Measurements from ENCODE around the gene ITPR1. TPM values are rescaled to one million over a fixed set of nuclear protein-coding genes. Genes with fewer than 3 reads are reported as not detected.

The ITPR1 gene
- total RNA-seq, 1 donor from 2014 or later: 6.7 TPM

GRCh38 chr3:4514916-4515315 lies 21.8 kb downstream of the ITPR1 start:
- no peaks in the 10 kb centered on the region for H3K36me3 Mint-ChIP-seq (ENCODE audit: low read depth, unreplicated experiment)
- H3K27ac ChIP-seq (ENCODE audit: low read depth, low read length): no peak overlapping the region
- H3K9ac ChIP-seq (ENCODE audit: low read length): no peak overlapping the region
- peaks cover 3% of the 10 kb centered on the region for H3K27me3 Mint-ChIP-seq (ENCODE audit: low read depth, unreplicated experiment)
- DNase-seq (ENCODE audit: low read depth): no peak
- no peak for FAIRE-seq
- H4K20me1 ChIP-seq (ENCODE audit: insufficient read depth, low read length): no peaks in the 10 kb centered on the region
- no peak overlapping the region for H3K27ac Mint-ChIP-seq (ENCODE audit: unreplicated experiment)
- H3K4me3 ChIP-seq (ENCODE audit: insufficient read depth, low read depth, low read length): no peak overlapping the region
- H3K9me3 ChIP-seq (ENCODE audit: insufficient read depth, low read depth, low read length): no peaks in the 10 kb centered on the region
- no peaks in the 10 kb centered on the region for H3K79me2 ChIP-seq (ENCODE audit: insufficient read depth, low read length)
- no peaks in the 10 kb centered on the region for H3K9me3 Mint-ChIP-seq (ENCODE audit: unreplicated experiment)
- H3K36me3 ChIP-seq (ENCODE audit: insufficient read depth, low read length): no peaks in the 10 kb centered on the region
- H3K4me1 ChIP-seq (ENCODE audit: insufficient read depth, low read length): no peaks in the 10 kb centered on the region
- TF ChIP-seq CTCF (IDR thresholded peaks at IDR 0.05; ENCODE audit: insufficient read depth, low read depth, low read length): no peak
- no peak for TF ChIP-seq EZH2 (IDR thresholded peaks at IDR 0.05; ENCODE audit: insufficient read depth, low read length)
- no peaks in the 10 kb centered on the region for H3K27me3 ChIP-seq (ENCODE audit: insufficient read depth, low read length)
- H2AFZ ChIP-seq (ENCODE audit: low read depth, low read length): no peak overlapping the region
- H3K4me3 Mint-ChIP-seq (ENCODE audit: unreplicated experiment): no peak overlapping the region
- H3K4me1 Mint-ChIP-seq (ENCODE audit: low read depth, unreplicated experiment): no peaks in the 10 kb centered on the region
- H3K4me2 ChIP-seq (ENCODE audit: low read length): no peak overlapping the region

GRCh38 chr3:4515916-4516579 lies 22.9 kb downstream of the ITPR1 start:
- no peak overlapping the region for H3K4me3 Mint-ChIP-seq (ENCODE audit: unreplicated experiment)
- Histone ChIP-seq H3K36me3 (ENCODE audit: insufficient read depth, low read length) (no peaks in the 10 kb centered on the region), H4K20me1 (ENCODE audit: insufficient read depth, low read length) (no peaks in the 10 kb centered on the region), H3K27me3 (ENCODE audit: insufficient read depth, low read length) (no peaks in the 10 kb centered on the region), H3K79me2 (ENCODE audit: insufficient read depth, low read length) (no peaks in the 10 kb centered on the region), H3K4me3 (ENCODE audit: insufficient read depth, low read depth, low read length) (no peak overlapping the region), H3K9me3 (ENCODE audit: insufficient read depth, low read depth, low read length) (no peaks in the 10 kb centered on the region), H2AFZ (ENCODE audit: low read depth, low read length) (no peak overlapping the region), H3K4me2 (ENCODE audit: low read length) (no peak overlapping the region), H3K27ac (ENCODE audit: low read depth, low read length) (no peak overlapping the region), H3K9ac (ENCODE audit: low read length) (no peak overlapping the region), H3K4me1 (ENCODE audit: insufficient read depth, low read length) (no peaks in the 10 kb centered on the region)
- FAIRE-seq: no peak
- no peaks in the 10 kb centered on the region for H3K4me1 Mint-ChIP-seq (ENCODE audit: low read depth, unreplicated experiment)
- no peak for DNase-seq (ENCODE audit: low read depth)
- no peaks in the 10 kb centered on the region for H3K9me3 Mint-ChIP-seq (ENCODE audit: unreplicated experiment)
- no peaks in the 10 kb centered on the region for H3K36me3 Mint-ChIP-seq (ENCODE audit: low read depth, unreplicated experiment)
- H3K27me3 Mint-ChIP-seq (ENCODE audit: low read depth, unreplicated experiment): peaks cover 3% of the 10 kb centered on the region
- TF ChIP-seq EZH2 (IDR thresholded peaks at IDR 0.05; ENCODE audit: insufficient read depth, low read length): no peak
- H3K27ac Mint-ChIP-seq (ENCODE audit: unreplicated experiment): no peak overlapping the region

- H3K4me1 Mint-ChIP-seq (ENCODE audit: low read depth, unreplicated experiment): no peaks in the 10 kb centered on the region
- H3K4me3 Mint-ChIP-seq (ENCODE audit: unreplicated experiment): no peak overlapping the region
Measured at GRCh38 chr3:4517093-4517492, 23.9 kb downstream of the ITPR1 start.

More at GRCh38 chr3:4517093-4517492, 23.9 kb downstream of the ITPR1 start:
- Histone ChIP-seq H3K36me3 (ENCODE audit: insufficient read depth, low read length) (no peaks in the 10 kb centered on the region), H3K9ac (ENCODE audit: low read length) (no peak overlapping the region), H3K79me2 (ENCODE audit: insufficient read depth, low read length) (no peaks in the 10 kb centered on the region), H3K27me3 (ENCODE audit: insufficient read depth, low read length) (no peaks in the 10 kb centered on the region), H3K9me3 (ENCODE audit: insufficient read depth, low read depth, low read length) (no peaks in the 10 kb centered on the region), H2AFZ (ENCODE audit: low read depth, low read length) (no peak overlapping the region), H3K4me3 (ENCODE audit: insufficient read depth, low read depth, low read length) (no peak overlapping the region), H3K4me2 (ENCODE audit: low read length) (no peak overlapping the region), H3K27ac (ENCODE audit: low read depth, low read length) (no peak overlapping the region), H3K4me1 (ENCODE audit: insufficient read depth, low read length) (no peaks in the 10 kb centered on the region), H4K20me1 (ENCODE audit: insufficient read depth, low read length) (no peaks in the 10 kb centered on the region)
- TF ChIP-seq EZH2 (IDR thresholded peaks at IDR 0.05; ENCODE audit: insufficient read depth, low read length) (no peak), CTCF (IDR thresholded peaks at IDR 0.05; ENCODE audit: insufficient read depth, low read depth, low read length) (no peak)
- DNase-seq (ENCODE audit: low read depth) (no peak), FAIRE-seq (no peak)
- Mint-ChIP-seq H3K9me3 (ENCODE audit: unreplicated experiment) (no peaks in the 10 kb centered on the region), H3K27me3 (ENCODE audit: low read depth, unreplicated experiment) (peaks cover 3% of the 10 kb centered on the region), H3K36me3 (ENCODE audit: low read depth, unreplicated experiment) (no peaks in the 10 kb centered on the region), H3K27ac (ENCODE audit: unreplicated experiment) (no peak overlapping the region)
